HL-60 (cell line): ENCODE data around the gene MEG3.

Experiments used
- DNase-seq, 2 experiments: peaks; one replicate each; pipeline ENCODE4 v3.0.0-alpha.2; 2010 to 2020; ENCODE audit warnings: low read depth in 1 of 2, low spot score in 1 of 2
- H3K27ac ChIP-seq: fragments of 250-450 bp; sonication (Bioruptor Pico); replicated peaks from 2 replicates; pipeline ENCODE4 v1.5.1; 2020; ENCODE audit warnings: mild to moderate bottlenecking, moderate library complexity
- H3K27me3 ChIP-seq: fragments of 250-450 bp; sonication (Bioruptor Pico); 2 replicates; pipeline ENCODE4 v1.5.1; 2021; ENCODE audit warnings: mild to moderate bottlenecking, moderate library complexity; ENCODE audit not compliant: insufficient read depth, poor library complexity, severe bottlenecking
- H3K4me3 ChIP-seq: replicated peaks from 2 replicates; pipeline ENCODE4 v1.5.1; 2011; ENCODE audit warnings: mild to moderate bottlenecking, control low read depth, low read length; ENCODE audit not compliant: insufficient read depth
- GABPA ChIP-seq: IDR thresholded peaks from 2 replicates; pipeline ENCODE4 v1.6.1; 2012; ENCODE audit warnings: low read depth
- POLR2AphosphoS5 ChIP-seq: IDR thresholded peaks from 2 replicates; pipeline ENCODE4 v1.6.1; 2012; ENCODE audit warnings: low read depth
- SPI1 ChIP-seq: IDR thresholded peaks from 2 replicates; pipeline ENCODE4 v1.6.1; 2012; ENCODE audit warnings: low read depth, mild to moderate bottlenecking, borderline replicate concordance
- TF ChIP-seq, protein P1 (sequence below): IDR thresholded peaks from one replicate; pipeline ENCODE4 v1.5.1; 2011; ENCODE audit warnings: low read length, control low read depth, inconsistent platforms; ENCODE audit not compliant: insufficient read depth
- TF ChIP-seq, protein P2 (sequence below): IDR thresholded peaks from 2 replicates; pipeline ENCODE4 v1.6.1; 2012; ENCODE audit warnings: low read depth; ENCODE audit not compliant: insufficient replicate concordance

The MEG3 gene

DNA sequence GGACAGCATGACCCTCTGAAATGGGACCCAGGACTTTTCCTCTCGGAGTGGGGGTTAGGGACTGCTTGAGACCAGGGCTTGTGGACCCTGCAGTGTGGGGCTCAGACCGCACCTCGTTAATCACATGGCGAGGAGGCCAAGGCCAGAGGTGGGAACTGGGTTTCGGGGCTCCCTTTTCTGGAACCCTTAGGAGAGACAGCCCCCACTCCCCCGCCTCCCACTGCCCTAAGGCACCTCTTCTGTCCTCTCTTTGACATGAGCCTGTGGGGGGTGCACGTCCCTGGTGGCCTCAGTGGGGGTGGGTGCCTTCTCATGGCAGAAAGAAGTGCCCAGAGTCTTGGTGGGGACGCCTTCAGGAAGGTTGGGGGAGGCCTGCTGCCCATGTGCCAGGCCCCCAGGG, 53.3 kb downstream of the MEG3 start:
- TF ChIP-seq, protein P1, sequence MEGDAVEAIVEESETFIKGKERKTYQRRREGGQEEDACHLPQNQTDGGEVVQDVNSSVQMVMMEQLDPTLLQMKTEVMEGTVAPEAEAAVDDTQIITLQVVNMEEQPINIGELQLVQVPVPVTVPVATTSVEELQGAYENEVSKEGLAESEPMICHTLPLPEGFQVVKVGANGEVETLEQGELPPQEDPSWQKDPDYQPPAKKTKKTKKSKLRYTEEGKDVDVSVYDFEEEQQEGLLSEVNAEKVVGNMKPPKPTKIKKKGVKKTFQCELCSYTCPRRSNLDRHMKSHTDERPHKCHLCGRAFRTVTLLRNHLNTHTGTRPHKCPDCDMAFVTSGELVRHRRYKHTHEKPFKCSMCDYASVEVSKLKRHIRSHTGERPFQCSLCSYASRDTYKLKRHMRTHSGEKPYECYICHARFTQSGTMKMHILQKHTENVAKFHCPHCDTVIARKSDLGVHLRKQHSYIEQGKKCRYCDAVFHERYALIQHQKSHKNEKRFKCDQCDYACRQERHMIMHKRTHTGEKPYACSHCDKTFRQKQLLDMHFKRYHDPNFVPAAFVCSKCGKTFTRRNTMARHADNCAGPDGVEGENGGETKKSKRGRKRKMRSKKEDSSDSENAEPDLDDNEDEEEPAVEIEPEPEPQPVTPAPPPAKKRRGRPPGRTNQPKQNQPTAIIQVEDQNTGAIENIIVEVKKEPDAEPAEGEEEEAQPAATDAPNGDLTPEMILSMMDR: no peak
- no peak for TF ChIP-seq GABPA

DNA sequence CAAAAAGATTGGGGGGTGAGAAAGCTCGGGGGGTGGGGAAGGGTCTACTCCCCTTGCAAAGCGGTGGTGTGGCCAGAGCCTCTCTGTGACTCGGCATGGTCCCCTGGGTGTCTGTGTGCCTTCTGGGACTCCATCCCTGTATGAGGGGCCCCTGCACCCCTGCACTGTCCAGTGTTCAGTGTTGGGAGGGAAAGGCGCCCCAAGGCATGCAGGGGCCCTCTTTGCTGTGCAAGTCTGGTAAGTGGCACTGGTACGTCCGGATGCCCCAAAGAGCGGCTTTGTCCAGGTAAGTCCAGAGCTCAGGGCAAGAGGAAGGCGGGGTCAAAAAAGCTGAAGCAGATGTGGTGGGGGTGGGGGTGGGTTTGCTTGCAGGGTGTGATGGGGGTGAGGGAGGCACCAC, 53.9 kb downstream of the MEG3 start:
- TF ChIP-seq POLR2AphosphoS5: no peak
- TF ChIP-seq SPI1: no peak
- TF ChIP-seq, protein P2, sequence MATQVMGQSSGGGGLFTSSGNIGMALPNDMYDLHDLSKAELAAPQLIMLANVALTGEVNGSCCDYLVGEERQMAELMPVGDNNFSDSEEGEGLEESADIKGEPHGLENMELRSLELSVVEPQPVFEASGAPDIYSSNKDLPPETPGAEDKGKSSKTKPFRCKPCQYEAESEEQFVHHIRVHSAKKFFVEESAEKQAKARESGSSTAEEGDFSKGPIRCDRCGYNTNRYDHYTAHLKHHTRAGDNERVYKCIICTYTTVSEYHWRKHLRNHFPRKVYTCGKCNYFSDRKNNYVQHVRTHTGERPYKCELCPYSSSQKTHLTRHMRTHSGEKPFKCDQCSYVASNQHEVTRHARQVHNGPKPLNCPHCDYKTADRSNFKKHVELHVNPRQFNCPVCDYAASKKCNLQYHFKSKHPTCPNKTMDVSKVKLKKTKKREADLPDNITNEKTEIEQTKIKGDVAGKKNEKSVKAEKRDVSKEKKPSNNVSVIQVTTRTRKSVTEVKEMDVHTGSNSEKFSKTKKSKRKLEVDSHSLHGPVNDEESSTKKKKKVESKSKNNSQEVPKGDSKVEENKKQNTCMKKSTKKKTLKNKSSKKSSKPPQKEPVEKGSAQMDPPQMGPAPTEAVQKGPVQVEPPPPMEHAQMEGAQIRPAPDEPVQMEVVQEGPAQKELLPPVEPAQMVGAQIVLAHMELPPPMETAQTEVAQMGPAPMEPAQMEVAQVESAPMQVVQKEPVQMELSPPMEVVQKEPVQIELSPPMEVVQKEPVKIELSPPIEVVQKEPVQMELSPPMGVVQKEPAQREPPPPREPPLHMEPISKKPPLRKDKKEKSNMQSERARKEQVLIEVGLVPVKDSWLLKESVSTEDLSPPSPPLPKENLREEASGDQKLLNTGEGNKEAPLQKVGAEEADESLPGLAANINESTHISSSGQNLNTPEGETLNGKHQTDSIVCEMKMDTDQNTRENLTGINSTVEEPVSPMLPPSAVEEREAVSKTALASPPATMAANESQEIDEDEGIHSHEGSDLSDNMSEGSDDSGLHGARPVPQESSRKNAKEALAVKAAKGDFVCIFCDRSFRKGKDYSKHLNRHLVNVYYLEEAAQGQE: no peak
- TF ChIP-seq, protein P1: no peak
- TF ChIP-seq GABPA: no peak
- DNase-seq: no peak
- no peaks in the 10 kb centered on the region for H3K27me3 ChIP-seq
- H3K27ac ChIP-seq: no peak overlapping the region
- no peak overlapping the region for H3K4me3 ChIP-seq

More for the DNA sequence above, 53.3 kb downstream of the MEG3 start:
- Histone ChIP-seq H3K4me3 (no peak overlapping the region), H3K27me3 (no peaks in the 10 kb centered on the region), H3K27ac (no peak overlapping the region)
- no peak for DNase-seq

DNA sequence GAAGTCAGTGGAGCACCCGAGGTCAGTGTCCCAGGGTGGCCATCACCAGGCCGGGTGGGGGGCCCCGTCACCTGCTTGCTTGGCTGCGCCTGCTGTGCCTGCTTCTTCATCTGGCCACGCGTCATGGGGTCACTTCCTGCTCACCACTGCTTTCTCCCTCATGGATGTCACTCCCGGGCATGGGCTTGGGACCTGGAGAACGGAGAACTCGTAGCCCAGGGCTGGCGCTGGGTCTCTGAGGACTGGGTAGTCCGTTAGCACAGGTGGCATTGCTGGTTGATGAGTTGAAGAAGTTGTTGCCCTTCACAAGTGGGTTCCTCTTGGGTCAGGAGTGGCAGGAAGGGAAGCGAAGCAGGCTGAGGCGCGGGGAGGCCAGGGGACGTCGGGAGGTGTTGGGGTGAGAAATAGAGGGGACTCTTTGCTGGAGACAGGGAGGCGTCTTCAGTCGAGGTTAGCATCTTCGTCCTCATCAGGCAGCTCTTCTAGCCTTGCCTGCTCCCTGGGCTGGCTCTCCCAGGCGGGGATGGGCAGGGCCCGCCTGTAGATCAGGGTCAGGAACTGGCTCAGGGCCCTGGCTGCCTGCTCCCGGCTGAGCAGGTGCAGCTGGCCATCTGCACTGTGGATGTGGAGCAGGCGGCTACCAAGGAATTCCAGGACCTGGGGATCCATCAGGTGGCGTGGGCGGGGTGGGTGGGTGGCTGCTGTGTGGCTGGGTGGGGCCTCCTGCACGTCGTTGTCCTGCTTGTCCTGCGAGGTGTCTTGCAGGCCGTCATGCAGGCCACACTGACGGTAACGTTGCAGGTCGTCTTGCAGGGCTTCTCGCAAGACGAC, 54.6 kb downstream of the MEG3 start:
- Histone ChIP-seq H3K27ac (no peak overlapping the region), H3K27me3 (no peaks in the 10 kb centered on the region), H3K4me3 (no peak overlapping the region)
- TF ChIP-seq, protein P2: no peak
- TF ChIP-seq GABPA (no peak), SPI1 (no peak), POLR2AphosphoS5 (no peak)
- TF ChIP-seq, protein P1: no peak
- DNase-seq: no peak
